GM19455 (cell line): ENCODE results near the gene KIF16B.

Experiments
- ATAC-seq: cut with Tn5 transposase; IDR thresholded peaks from one replicate; pipeline ENCODE4 v1.9.1; 2021; ENCODE audit not compliant: unreplicated experiment

KIF16B gene

GRCh38 chr20:16556301-16556700 is 16.9 kb downstream of the KIF16B start:
- ATAC-seq, result no peak

GRCh38 chr20:16555754-16556153 is 17.5 kb downstream of the KIF16B start:
- ATAC-seq, result no peak

GRCh38 chr20:16554766-16555543 is 18.3 kb downstream of the KIF16B start:
- ATAC-seq, result no peak

- ATAC-seq, result no peak
These were observed 19.6 kb downstream of the KIF16B start for GRCh38 chr20:16553684-16554083.

GRCh38 chr20:16553101-16553500 is 20.1 kb downstream of the KIF16B start:
- no peak for ATAC-seq

GRCh38 chr20:16552015-16552414 is 21.2 kb downstream of the KIF16B start:
- ATAC-seq, result no peak

GRCh38 chr20:16551607-16552006 is 21.6 kb downstream of the KIF16B start:
- no peak for ATAC-seq

GRCh38 chr20:16548068-16548672 is 25.1 kb downstream of the KIF16B start:
- no peak for ATAC-seq

- ATAC-seq, result no peak
These were observed 28.3 kb downstream of the KIF16B start for GRCh38 chr20:16544949-16545348.

GRCh38 chr20:16542477-16542876 is 30.8 kb downstream of the KIF16B start:
- ATAC-seq, result no peak

- no peak for ATAC-seq
These were observed 31.4 kb downstream of the KIF16B start for GRCh38 chr20:16541878-16542277.

GRCh38 chr20:16541226-16541625 is 32.0 kb downstream of the KIF16B start:
- ATAC-seq, result no peak

- ATAC-seq, result no peak
These were observed 33.8 kb downstream of the KIF16B start for GRCh38 chr20:16539280-16540021.

- no peak for ATAC-seq
These were observed 34.5 kb downstream of the KIF16B start for GRCh38 chr20:16538779-16539178.

- no peak for ATAC-seq
These were observed 35.3 kb downstream of the KIF16B start for GRCh38 chr20:16537918-16538317.

GRCh38 chr20:16537025-16537665 is 36.1 kb downstream of the KIF16B start:
- ATAC-seq, result no peak

- no peak for ATAC-seq
These were observed 38.0 kb downstream of the KIF16B start for GRCh38 chr20:16535277-16535676.

- no peak for ATAC-seq
These were observed 39.7 kb downstream of the KIF16B start for GRCh38 chr20:16533502-16533901.

GRCh38 chr20:16531485-16531884 is 41.8 kb downstream of the KIF16B start:
- ATAC-seq, result no peak

GRCh38 chr20:16530201-16530681 is 43.0 kb downstream of the KIF16B start:
- no peak for ATAC-seq

- no peak for ATAC-seq
These were observed 45.2 kb downstream of the KIF16B start for GRCh38 chr20:16528078-16528477.
